ENCODE results near the gene RNF114. TPM values are rescaled to one million over a fixed set of nuclear protein-coding genes. Genes with fewer than 3 reads are reported as not detected.

RNF114 gene
- total and polyA plus RNA-seq, 10 of the 15 experiments (the other 5 are each of a cell fraction or from before 2014, with no cell fraction given) = 28.0 to 82.3 (median 47.2) TPM

DNA sequence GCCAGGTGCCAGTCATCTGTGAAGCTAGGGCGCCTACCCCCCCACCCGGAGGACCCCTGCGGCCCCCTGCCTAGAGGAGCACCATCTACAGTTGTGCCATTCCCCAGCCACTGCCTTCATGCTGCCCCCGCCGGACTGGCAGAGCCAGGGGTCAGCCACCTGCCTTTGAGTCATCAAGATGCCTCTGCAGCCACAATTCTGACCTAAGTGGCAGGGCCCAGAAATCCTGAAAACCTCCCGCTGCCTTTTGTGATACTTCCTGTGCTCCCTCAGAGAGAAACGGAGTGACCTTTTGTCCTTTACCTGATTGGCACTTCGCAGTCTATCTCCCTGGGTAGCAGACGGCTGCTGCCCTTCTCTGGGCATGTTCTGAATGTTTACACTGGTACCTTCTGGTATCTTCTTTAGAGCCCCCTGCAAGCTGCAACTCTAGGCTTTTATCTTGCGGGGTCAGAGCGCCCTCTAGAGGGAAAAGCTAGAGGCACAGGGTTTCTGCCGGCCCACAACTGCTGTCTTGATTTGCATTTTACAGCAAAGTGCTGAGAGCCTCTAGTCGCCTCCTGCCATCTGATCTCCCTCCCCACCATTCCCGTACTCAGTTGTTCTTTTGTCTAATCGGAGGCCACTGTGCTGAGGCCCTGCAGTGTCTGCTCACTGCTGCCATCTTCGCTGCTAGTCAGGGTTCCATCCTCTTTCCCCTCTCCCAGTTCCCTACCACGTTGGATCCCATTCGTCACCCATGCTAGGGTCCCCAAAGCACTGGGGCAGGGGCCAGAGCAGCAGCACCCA is 47.8 kb upstream of the RNF114 start:
- H3K36me3 ChIP-seq (ENCODE audit: control insufficient read depth in 2 of 2, insufficient read depth in 2 of 2, low read length in 1 of 2) = peaks cover 13 to 33% of the 10 kb centered on the region in 2 experiments
- H2AFZ ChIP-seq (ENCODE audit: control insufficient read depth, low read depth, low read length) = no peak overlapping the region
- H3K9me3 ChIP-seq (replicated peaks; ENCODE audit: control insufficient read depth, insufficient read depth, low read length) = no peaks in the 10 kb centered on the region
- peak; percentile 9 for DNase-seq (ENCODE audit: low read depth, low spot score)
- H3K4me2 ChIP-seq (ENCODE audit: control insufficient read depth, insufficient read depth) = no peak overlapping the region
- H3K9ac ChIP-seq (ENCODE audit: control insufficient read depth, insufficient read depth, low read length) = no peak overlapping the region
- in situ Hi-C loops (cut with MboI) (no loop called here), intact Hi-C loops (cut with micrococcal nuclease; ENCODE audit: unreplicated experiment) (loop anchor here (1.0 to 5.0 kb wide), 3 partner anchors 277 to 556 kb away; no protein-coding TSS in a partner anchor)
- ChIA-PET CTCF (interaction anchor here (1.0 to 3.4 kb wide), 20 partner anchors 10 to 346 kb away, joined by 3 to 21 read pairs (median 4); no protein-coding TSS in a partner anchor), SMC1A (ENCODE audit: uncharacterized antibody, unreplicated experiment) (interaction anchor here (0.6 to 5.6 kb wide), 4 partner anchors 39 to 278 kb away, joined by 3 to 44 read pairs (median 3); no protein-coding TSS in a partner anchor), POLR2A (interaction anchor here (1.4 kb wide), 1 partner anchor 47 kb away, joined by 4 read pairs; no protein-coding TSS in a partner anchor), RAD21 (ENCODE audit: unreplicated experiment) (interaction anchor here (0.6 to 2.7 kb wide), 7 partner anchors 35 to 346 kb away, joined by 3 to 17 read pairs (median 4); no protein-coding TSS in a partner anchor)
- no peaks in the 10 kb centered on the region for H3K27me3 ChIP-seq (replicated peaks in 1 of 2; ENCODE audit: control insufficient read depth in 2 of 2, insufficient read depth in 2 of 2, low read length in 1 of 2)
- H3K4me3 ChIP-seq = no peak overlapping the region
- FAIRE-seq = peak; percentile 74
- H3K4me1 ChIP-seq (ENCODE audit: control insufficient read depth, insufficient read depth, low read length) = peaks cover 12% of the 10 kb centered on the region
- H3K27ac ChIP-seq (ENCODE audit: control insufficient read depth, insufficient read depth) = no peak overlapping the region
- WGBS (ENCODE audit: insufficient coverage, insufficient replicate concordance, low lambda C conversion rate, missing lambda C conversion rate) = 48% methylated on average over 18 of the region's 18 CpGs
- no TSS peak for BruUV-seq (replicated peaks)
- TF ChIP-seq, protein P1, sequence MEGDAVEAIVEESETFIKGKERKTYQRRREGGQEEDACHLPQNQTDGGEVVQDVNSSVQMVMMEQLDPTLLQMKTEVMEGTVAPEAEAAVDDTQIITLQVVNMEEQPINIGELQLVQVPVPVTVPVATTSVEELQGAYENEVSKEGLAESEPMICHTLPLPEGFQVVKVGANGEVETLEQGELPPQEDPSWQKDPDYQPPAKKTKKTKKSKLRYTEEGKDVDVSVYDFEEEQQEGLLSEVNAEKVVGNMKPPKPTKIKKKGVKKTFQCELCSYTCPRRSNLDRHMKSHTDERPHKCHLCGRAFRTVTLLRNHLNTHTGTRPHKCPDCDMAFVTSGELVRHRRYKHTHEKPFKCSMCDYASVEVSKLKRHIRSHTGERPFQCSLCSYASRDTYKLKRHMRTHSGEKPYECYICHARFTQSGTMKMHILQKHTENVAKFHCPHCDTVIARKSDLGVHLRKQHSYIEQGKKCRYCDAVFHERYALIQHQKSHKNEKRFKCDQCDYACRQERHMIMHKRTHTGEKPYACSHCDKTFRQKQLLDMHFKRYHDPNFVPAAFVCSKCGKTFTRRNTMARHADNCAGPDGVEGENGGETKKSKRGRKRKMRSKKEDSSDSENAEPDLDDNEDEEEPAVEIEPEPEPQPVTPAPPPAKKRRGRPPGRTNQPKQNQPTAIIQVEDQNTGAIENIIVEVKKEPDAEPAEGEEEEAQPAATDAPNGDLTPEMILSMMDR (IDR thresholded peaks at IDR 0.05 in 2 of 3, conservative IDR thresholded peaks at IDR 0.05 in 1 of 3; ENCODE audit: control insufficient read depth in 2 of 3, extremely low read depth in 1 of 3, insufficient read depth in 1 of 3, low read depth in 3 of 3, low read length in 3 of 3) = peak; percentile 81 to 85 (median 84)
- TF ChIP-seq RAD21 (IDR thresholded peaks at IDR 0.05; ENCODE audit: insufficient read depth, low read depth, low read length) (peak; percentile 89), BRCA1 (IDR thresholded peaks at IDR 0.05; ENCODE audit: low read depth, low read length) (no peak), NBN (IDR thresholded peaks at IDR 0.05) (0 out of 2 replicates have a peak, but pooled peaks have one; percentile 14), CREB1 (IDR thresholded peaks at IDR 0.05; ENCODE audit: low read depth) (0 out of 2 replicates have a peak, but pooled peaks have one; percentile 15), YY1 (IDR thresholded peaks at IDR 0.05; ENCODE audit: low read depth, low read length) (peak; percentile 59), TBL1XR1 (IDR thresholded peaks at IDR 0.05; ENCODE audit: low read depth, low read length) (no peak), SMC3 (IDR thresholded peaks at IDR 0.05; ENCODE audit: borderline replicate concordance, low read length) (peak; percentile 63), POU2F2 (IDR thresholded peaks at IDR 0.05; ENCODE audit: borderline replicate concordance, low read depth, low read length) (peak; percentile 35; the same call in 1 of the 3 replicates)
- peak; percentile 88 for ATAC-seq
- no peaks in the 10 kb centered on the region for H4K20me1 ChIP-seq (ENCODE audit: control insufficient read depth, insufficient read depth)
- H3K79me2 ChIP-seq (ENCODE audit: control insufficient read depth, insufficient read depth, low read length) = no peaks in the 10 kb centered on the region

All from GM12878 (cell line).